Testis (tissue), 2 donors: ENCODE results near the gene DDOST.

Experiments used
- CTCF ChIP-seq, 3 experiments: fragments of 450-650 bp in 2 of 3; fragments of 200-600 bp in 1 of 3; sonication (generic) in 1 of 3; IDR thresholded peaks; one replicate each; pipeline ENCODE4 v1.5.1; 2016 to 2019; ENCODE audit warnings: antibody characterized with exemption in 3 of 3, mild to moderate bottlenecking in 2 of 3, moderate library complexity in 1 of 3
- POLR2A ChIP-seq: fragments of 450-650 bp; IDR thresholded peaks from one replicate; pipeline ENCODE4 v1.6.1; 2017; ENCODE audit warnings: antibody characterized with exemption, mild to moderate bottlenecking, moderate library complexity

GRCh38 chr1:20614131-20614579, 47.0 kb downstream of the DDOST start:
- TF ChIP-seq CTCF (IDR thresholded peaks at IDR 0.05) (no peak), POLR2A (no peak)
